Activated T-cell treated with anti-CD3 and anti-CD28 coated beads, Interleukin-2, amount 50 U/mL, for 1 hour (primary cell): ENCODE data around the gene TFDP1.
"Not testable (repeated sequence)": the region's sequence is repeated elsewhere in the genome, so short reads cannot be mapped to it uniquely, and the experiment has no call there.

Experiments used
- DNase-seq: peaks from one replicate; pipeline ENCODE4 v3.0.0-alpha.2; 2020

Gene TFDP1

GRCh38 chr13:113551081-113552000, 33.2 kb upstream of the TFDP1 start:
- DNase-seq: no peak

DNA sequence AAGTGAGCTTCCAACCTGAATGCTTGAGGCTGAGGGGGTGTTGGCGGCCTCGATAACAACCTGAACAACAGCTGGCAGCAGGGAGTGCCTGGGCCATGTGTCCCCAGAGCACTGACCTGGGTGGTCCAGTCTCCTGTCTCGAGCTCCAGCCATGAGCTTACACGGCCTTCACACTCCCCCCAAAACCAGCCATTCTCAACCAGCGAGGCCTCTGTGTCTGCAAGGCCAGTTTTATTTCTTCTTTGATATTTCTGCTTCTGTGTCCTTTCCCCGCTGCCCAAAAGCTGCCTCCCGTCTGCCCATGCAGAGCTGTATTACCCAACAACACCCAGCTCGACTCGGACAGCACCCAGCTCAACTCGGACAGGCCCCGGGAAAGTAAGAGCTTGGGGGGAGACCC, 32.5 kb upstream of the TFDP1 start:
- no peak for DNase-seq

DNA sequence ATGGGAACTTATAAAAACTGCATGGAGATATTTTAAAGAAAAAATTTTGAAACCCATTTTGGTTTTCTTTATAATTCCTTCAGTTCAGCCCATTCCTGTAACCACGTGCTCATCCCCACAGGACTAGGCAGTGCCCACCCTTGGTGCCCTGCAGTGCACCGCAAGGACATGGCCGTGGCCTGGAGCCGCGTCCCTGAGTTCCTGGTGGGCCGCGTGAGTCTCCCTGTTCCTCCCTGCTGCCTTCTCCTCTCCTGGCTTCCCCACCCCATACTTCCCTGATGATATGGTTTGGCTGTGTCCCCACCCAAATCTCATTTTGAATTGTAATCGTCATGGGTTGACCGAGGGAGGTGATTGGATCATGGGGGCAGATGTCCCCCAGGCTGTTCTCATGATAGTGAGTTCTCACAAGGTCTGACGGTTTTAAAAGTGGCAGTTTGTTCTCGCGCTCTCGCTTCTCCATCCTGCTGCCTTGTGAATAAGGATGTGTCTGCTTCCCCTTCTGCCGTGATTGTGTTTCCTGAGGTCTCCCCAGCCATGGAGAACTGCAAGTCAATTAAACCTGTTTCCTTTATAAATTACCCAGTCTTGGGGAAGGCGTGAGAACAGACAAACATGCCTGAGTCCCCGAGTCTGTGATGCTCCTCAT, 31.6 kb upstream of the TFDP1 start:
- no peak for DNase-seq

DNA sequence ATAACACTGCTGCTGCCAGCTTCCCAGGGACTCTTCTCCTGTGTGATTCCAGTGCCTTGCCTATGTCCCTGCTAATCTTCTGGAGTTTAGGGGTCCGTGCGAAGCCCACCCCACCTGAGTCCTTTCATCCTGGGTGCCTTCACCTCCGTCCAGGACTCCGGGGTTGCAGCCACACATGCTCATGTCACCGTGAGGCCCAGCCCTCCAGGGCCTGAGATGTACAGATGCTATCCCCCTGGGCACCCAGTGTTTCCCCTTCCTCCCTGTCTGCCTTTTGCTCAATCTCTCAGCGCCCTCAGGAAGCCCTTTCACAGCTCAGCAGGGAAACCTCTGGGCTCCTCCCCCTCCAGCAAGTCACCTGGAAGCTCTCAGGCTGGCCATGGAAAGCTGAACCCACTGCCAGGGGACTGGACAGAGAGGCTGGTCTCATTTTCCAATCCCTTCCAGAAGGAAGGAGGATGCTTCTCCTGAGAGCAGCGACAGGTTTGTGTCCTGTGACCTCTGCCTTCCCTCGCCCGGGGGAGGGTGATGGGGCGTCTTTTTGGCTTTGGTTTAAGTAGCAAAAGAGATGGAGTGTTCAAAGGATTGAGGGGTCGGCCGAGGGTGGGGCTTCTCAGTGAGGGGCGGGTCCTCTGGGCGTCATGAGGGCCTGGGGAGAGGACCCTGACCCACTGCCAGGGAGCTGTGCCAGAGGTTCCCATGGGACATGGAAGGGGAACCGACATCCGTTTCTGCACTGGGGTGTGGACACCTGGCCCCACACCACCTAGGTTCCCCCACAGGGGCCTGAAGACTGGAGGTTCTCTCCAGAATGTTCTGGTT, 30.8 kb upstream of the TFDP1 start:
- DNase-seq: no peak

DNA sequence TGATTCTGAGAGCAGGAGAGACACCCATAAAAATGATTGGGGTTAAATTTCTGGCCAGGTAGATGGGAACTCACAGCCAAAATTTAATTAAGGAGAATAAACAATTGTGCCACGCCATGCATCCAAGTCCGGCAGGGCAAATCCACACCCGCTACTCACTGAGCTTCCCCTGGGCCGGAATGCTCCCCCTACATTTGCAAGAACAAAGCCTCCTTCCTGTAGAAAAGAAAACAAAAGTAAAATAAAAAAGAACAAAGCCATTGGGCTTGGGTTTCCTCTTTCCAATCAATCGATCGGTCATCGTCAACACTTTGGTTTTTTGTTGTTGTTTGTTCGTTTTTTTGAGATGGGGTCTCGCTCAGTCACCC, 30.2 kb upstream of the TFDP1 start:
- DNase-seq: no peak

DNA sequence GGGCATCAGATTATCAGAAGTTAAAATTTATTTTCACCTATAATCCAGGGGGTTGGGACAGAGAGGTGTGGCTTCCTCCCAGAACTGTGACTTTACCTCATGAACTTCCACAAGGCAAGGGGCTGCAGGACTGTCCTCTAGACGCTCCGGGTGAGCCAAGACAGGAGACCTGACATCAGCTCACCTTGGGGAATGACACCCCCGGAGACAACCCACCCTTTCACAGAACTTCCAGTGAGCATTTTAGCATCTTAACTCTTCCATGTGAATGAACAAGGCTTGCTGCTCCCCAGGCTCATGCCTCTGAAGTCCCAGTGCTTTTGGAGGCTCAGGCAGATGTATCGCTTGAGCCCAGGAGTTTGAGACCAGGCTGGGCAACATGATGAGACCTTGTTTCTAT, 29.4 kb upstream of the TFDP1 start:
- DNase-seq: no peak

DNA sequence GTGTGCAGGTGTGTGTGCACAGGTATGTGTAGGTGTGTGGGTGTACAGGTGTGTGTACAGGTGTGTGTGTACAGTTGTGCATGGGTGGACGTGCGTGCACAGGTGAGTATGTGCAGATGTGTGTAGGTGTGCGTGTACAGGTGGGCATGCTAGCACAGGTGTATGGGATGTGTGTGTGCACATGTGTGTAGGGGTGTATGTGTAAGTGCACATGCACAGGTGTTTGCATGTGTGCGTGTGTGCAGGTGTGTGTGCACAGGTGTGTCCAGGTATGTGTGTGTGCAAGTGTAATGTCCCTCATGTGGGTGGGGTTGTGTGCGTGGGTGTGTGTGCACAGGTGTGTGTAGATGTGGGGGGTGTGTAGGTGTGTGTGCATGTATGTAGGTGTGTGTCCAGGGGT, 27.5 kb upstream of the TFDP1 start:
- DNase-seq: no peak

- no peak for DNase-seq
These were observed 26.1 kb upstream of the TFDP1 start for GRCh38 chr13:113558461-113558860.

DNA sequence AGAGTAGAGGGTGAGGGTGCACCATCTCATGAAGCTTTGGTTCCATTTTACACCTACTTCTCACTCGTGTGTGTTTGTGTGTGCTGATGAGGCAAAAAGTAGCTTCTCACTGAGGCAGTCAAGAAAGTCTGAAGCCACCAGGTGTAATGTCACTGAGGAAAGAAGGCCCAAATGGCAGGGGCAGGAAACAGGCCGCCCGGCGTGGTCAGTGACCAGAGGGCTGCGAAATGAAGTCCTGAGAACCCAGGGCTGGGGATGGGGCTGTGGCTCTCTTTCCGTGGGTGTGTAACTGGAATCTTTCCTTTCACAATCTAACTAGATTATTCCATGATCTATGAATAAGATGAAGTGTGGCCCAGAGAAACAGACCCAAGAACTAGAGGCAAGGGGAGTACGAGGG, 25.5 kb upstream of the TFDP1 start:
- DNase-seq: no peak

GRCh38 chr13:113559901-113560644, 24.5 kb upstream of the TFDP1 start:
- no peak for DNase-seq

DNA sequence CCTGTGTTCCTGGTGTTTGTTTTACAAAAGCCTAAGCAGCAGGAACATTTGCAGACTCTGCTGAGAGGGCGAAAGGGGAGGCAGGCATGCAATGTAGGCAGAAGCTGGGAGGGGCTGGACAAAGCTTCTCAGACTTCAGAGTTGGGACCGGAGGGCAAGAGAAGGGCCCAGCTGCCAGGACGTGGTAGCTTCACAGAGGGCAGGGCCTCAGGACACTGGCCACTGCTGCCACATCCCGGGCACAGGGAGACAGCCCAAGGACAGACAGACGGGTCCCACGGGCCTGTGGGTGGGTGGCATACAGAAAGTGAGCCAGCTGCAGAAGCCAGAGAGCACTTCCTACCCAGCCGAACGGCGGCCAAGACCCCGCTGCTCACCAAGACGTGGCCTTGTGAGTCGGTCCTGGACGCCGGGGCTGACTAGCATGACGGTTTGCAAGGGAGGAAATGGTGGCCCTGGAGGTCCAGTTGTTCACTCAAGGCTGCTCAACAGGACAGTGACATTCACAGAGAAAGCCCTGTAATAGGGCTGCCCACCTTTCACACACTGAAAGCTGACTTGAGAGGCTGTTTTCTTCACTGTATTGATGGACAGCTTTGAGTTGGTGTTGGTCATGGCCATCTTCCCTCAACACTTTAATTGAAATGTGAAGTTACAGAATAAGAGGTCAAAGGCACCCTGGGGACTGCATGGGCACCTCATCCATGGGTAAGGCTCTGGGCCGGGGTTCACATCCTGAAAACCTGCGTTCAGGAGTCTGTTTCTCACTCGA, 23.7 kb upstream of the TFDP1 start:
- no peak for DNase-seq

GRCh38 chr13:113561417-113562084, 23.0 kb upstream of the TFDP1 start:
- DNase-seq: no peak

DNA sequence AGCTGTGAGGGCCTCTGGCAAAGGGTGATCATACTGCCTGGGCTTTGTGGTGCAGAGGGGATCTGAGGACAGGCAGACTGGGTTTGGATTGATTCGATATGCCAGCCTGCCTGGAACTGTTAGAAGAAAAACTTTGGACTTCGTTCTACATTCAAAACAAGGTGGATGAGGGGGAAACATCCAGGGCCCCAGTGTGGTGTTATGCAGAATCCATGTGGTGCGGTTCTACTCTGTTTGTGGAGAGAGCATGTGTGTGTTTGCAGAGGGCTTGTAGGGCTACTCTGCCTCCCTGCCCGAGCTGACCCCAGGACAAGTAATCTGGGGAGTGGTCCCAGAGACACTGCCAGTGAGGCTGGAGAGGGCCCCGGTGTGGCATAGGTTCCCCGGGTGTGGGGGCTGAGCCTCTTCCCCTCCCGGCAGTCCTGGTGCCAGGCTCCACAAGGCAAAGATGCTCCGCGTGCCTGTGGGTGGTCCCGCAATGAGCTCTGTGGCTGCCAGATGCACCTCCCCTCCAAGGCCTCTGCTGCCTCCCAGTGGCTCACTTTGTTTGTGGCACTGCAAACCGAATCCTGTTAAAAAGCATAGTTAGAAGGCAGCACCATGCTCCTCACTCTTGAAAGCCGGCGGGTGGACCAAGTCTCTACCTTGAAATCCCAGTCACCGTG, 22.3 kb upstream of the TFDP1 start:
- DNase-seq: peak; percentile 40

GRCh38 chr13:113562844-113563243, 21.7 kb upstream of the TFDP1 start:
- no peak for DNase-seq

GRCh38 chr13:113563511-113563910, 21.0 kb upstream of the TFDP1 start:
- DNase-seq: not testable (repeated sequence)

DNA sequence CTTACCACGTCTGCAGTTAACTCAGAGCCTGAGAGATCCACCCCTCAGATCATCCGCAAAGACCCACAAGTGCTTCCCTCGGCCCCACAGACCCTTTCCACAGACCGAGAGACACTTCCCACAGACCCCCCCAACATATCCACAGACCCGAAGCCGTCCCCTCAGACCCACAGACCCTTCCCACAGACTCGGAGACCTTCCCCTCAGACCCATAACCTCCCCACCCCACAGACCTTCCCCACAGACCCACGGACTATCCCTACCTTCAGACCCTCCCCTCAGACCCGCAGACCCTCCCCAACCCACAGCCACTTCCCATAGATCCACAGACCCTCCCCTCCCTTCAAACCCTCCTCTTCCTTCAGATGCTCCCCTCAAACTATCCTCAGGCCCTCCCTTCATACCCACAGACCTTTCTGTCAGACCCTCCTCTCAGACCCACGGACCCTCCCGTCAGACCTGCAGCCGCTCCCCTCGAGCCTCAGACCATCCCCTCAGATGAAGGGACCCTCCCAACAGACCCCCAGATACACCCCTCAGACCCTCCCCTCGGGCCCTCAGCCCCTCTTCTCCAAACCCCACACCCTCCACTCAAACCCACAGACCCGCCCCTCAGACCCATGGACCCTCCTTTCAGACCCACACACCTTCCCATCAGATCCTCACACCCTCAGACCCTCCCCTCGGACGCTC, 20.1 kb upstream of the TFDP1 start:
- DNase-seq: no peak

GRCh38 chr13:113565526-113566226, 18.9 kb upstream of the TFDP1 start:
- DNase-seq: no peak

GRCh38 chr13:113566227-113566561, 18.4 kb upstream of the TFDP1 start:
- no peak for DNase-seq

DNA sequence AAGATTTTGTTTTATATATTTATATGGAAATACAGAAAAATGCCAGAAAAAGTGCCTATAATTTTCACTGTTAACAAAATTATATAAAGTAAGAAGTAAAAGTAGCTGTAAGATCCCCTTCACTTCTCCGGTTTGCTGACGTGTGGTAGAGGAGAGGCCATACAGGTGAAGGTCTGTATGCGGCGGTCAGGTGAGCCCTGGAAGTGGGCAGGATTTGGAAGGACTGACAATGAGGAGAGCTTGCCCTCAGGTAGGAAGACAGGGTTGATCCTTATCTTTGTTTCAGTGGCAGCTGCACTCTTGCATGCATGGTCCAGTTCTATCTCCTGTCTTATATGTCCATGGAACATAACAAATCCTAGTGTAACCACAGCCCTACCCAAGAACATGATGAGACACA, 16.9 kb upstream of the TFDP1 start:
- DNase-seq: no peak

GRCh38 chr13:113573065-113573464, 11.5 kb upstream of the TFDP1 start:
- DNase-seq: no peak
